HG03108 (cell line): Measurements from ENCODE around the gene AKAP1.

ENCODE experiments used
- ATAC-seq: cut with Tn5 transposase; IDR thresholded peaks from one replicate; pipeline ENCODE4 v1.9.1; 2021; ENCODE audit warnings: moderate library complexity; ENCODE audit not compliant: unreplicated experiment

The AKAP1 gene

GRCh38 chr17:57158325-57158724, 73.3 kb downstream of the AKAP1 start:
- ATAC-seq, result no peak

DNA sequence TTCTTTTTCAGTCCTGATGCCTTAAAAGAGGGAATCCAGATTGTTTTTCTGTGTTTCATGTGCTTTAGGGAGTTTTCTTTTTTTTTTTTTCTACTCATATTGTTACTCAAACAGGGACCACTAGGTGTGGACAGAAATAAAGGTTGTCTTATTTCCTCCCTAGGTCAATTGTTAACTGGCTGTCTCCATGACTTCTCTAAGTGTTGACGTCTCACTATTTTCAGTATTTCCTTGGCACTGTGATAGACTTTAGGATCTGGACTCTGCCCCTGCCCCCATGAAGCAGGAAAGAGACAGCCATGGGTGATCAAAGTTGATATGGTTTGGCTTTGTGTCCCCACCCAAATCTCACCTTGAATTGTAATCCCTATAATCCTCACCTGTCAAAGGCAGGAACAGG, 73.7 kb downstream of the AKAP1 start:
- no peak for ATAC-seq

GRCh38 chr17:57160624-57161023, 75.6 kb downstream of the AKAP1 start:
- ATAC-seq, result no peak

GRCh38 chr17:57164814-57165213, 79.8 kb downstream of the AKAP1 start:
- ATAC-seq, result no peak

- no peak for ATAC-seq
Observed at GRCh38 chr17:57165754-57166153, 80.7 kb downstream of the AKAP1 start.

GRCh38 chr17:57166803-57167202, 81.8 kb downstream of the AKAP1 start:
- ATAC-seq, result no peak

DNA sequence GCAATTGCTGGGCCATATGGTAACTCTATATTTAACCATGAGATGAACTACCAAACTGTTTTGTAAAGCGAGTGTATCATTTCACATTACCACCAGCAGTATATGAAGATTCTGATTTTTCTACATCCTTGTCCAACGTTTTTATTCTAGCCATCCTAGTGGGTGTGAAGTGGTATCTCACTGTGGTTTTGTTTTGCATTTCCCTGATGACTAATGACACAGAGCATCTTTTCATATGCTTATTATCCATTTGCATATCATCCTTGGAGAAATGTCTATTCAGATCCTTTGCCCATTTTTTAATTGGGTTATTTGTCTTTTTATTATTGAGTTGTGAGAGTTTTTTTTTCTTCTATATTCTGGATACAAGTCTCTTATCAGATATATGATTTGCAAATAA, 83.6 kb downstream of the AKAP1 start:
- no peak for ATAC-seq

GRCh38 chr17:57170866-57171265, 85.8 kb downstream of the AKAP1 start:
- ATAC-seq, result no peak
